ENCODE data around the gene ITGA2. TPM values are rescaled to one million over a fixed set of nuclear protein-coding genes. Genes with fewer than 3 reads are reported as not detected.

ITGA2 gene
- total RNA-seq, 2 experiments from 2014 or later = 3.9 to 4.0 TPM

GRCh38 chr5:53052499-53052898, 63.3 kb downstream of the ITGA2 start:
- Mint-ChIP-seq H3K4me3 (no peak overlapping the region), H3K27me3 (peaks cover 6% of the 10 kb centered on the region), H3K9me3 (no peaks in the 10 kb centered on the region), H3K27ac (no peak overlapping the region), H3K36me3 (ENCODE audit: low read depth) (peaks cover 14% of the 10 kb centered on the region), H3K4me1 (peaks cover 4% of the 10 kb centered on the region)
- ChIA-PET CTCF (interaction anchor here (1.7 kb wide), 1 partner anchor 12 kb away, joined by 8 read pairs; no protein-coding TSS in a partner anchor), POLR2A (no interaction called here)
- DNase-seq = no peak

GRCh38 chr5:53053364-53053763, 64.2 kb downstream of the ITGA2 start:
- Mint-ChIP-seq H3K9me3 (no peaks in the 10 kb centered on the region), H3K4me1 (no peaks in the 10 kb centered on the region), H3K4me3 (no peak overlapping the region), H3K27me3 (peaks cover 10% of the 10 kb centered on the region), H3K27ac (no peak overlapping the region), H3K36me3 (ENCODE audit: low read depth) (peaks cover 11% of the 10 kb centered on the region)
- DNase-seq = no peak
- ChIA-PET CTCF (interaction anchor here (0.6 kb wide), 1 partner anchor 286 kb away, joined by 3 read pairs; no protein-coding TSS in a partner anchor), POLR2A (no interaction called here)

GRCh38 chr5:53055365-53055764, 66.2 kb downstream of the ITGA2 start:
- no peaks in the 10 kb centered on the region for H3K4me1 Mint-ChIP-seq
- ChIA-PET CTCF (no interaction called here), POLR2A (no interaction called here)
- peaks cover 10% of the 10 kb centered on the region for H3K27me3 Mint-ChIP-seq
- DNase-seq = no peak
- H3K4me3 Mint-ChIP-seq = no peak overlapping the region
- peaks cover 12% of the 10 kb centered on the region for H3K36me3 Mint-ChIP-seq (ENCODE audit: low read depth)
- H3K9me3 Mint-ChIP-seq = no peaks in the 10 kb centered on the region
- no peak overlapping the region for H3K27ac Mint-ChIP-seq

GRCh38 chr5:53059281-53059680, 70.1 kb downstream of the ITGA2 start:
- ChIA-PET POLR2A (no interaction called here), CTCF (interaction anchor here (1.1 kb wide), 1 partner anchor 11 kb away, joined by 4 read pairs; no protein-coding TSS in a partner anchor)
- DNase-seq = no peak
- H3K4me1 Mint-ChIP-seq = no peaks in the 10 kb centered on the region
- H3K27me3 Mint-ChIP-seq = peaks cover 12% of the 10 kb centered on the region
- H3K9me3 Mint-ChIP-seq = no peaks in the 10 kb centered on the region
- H3K36me3 Mint-ChIP-seq (ENCODE audit: low read depth) = peaks cover 21% of the 10 kb centered on the region
- no peak overlapping the region for H3K27ac Mint-ChIP-seq
- no peak overlapping the region for H3K4me3 Mint-ChIP-seq

GRCh38 chr5:53063176-53063575, 74.0 kb downstream of the ITGA2 start:
- Mint-ChIP-seq H3K4me3 (no peak overlapping the region), H3K4me1 (peaks cover 7% of the 10 kb centered on the region), H3K27ac (no peak overlapping the region), H3K36me3 (ENCODE audit: low read depth) (peaks cover 48% of the 10 kb centered on the region), H3K27me3 (peaks cover 4% of the 10 kb centered on the region), H3K9me3 (no peaks in the 10 kb centered on the region)
- DNase-seq = no peak
- POLR2A ChIA-PET = no interaction called here
- CTCF ChIA-PET = interaction anchor here (0.6 kb wide), 1 partner anchor 25 kb away, joined by 7 read pairs; no protein-coding TSS in a partner anchor

GRCh38 chr5:53063791-53064190, 74.6 kb downstream of the ITGA2 start:
- H3K4me1 Mint-ChIP-seq = peaks cover 7% of the 10 kb centered on the region
- peaks cover 4% of the 10 kb centered on the region for H3K27me3 Mint-ChIP-seq
- POLR2A ChIA-PET = no interaction called here
- peaks cover 47% of the 10 kb centered on the region for H3K36me3 Mint-ChIP-seq (ENCODE audit: low read depth)
- CTCF ChIA-PET = interaction anchor here (0.6 kb wide), 1 partner anchor 24 kb away, joined by 7 read pairs; no protein-coding TSS in a partner anchor
- no peak overlapping the region for H3K27ac Mint-ChIP-seq
- H3K9me3 Mint-ChIP-seq = no peaks in the 10 kb centered on the region
- no peak overlapping the region for H3K4me3 Mint-ChIP-seq
- DNase-seq = no peak

DNA sequence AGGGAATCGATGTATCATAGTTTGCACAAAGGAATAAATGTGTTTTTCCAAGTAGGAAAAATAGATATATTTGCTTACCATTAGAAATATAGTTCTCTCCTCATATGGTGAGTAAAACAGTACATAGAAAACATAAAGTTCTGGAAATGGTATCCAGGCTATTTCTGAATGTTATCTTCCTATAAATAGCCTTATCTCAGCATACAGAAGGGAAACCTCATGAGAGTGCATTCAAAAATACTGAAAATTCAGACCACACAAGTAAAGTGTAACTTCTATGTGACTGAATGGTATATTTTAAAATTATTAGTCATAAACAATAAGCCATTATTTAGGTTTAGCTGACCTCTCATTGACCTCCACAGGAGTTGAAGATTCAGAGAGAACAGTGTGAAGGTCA, 76.9 kb downstream of the ITGA2 start:
- ChIA-PET CTCF (no interaction called here), POLR2A (no interaction called here)
- peaks cover 4% of the 10 kb centered on the region for H3K27me3 Mint-ChIP-seq
- H3K4me3 Mint-ChIP-seq = no peak overlapping the region
- H3K4me1 Mint-ChIP-seq = peaks cover 23% of the 10 kb centered on the region
- DNase-seq = no peak
- H3K9me3 Mint-ChIP-seq = no peaks in the 10 kb centered on the region
- no peak overlapping the region for H3K27ac Mint-ChIP-seq
- peaks cover 37% of the 10 kb centered on the region for H3K36me3 Mint-ChIP-seq (ENCODE audit: low read depth)

DNA sequence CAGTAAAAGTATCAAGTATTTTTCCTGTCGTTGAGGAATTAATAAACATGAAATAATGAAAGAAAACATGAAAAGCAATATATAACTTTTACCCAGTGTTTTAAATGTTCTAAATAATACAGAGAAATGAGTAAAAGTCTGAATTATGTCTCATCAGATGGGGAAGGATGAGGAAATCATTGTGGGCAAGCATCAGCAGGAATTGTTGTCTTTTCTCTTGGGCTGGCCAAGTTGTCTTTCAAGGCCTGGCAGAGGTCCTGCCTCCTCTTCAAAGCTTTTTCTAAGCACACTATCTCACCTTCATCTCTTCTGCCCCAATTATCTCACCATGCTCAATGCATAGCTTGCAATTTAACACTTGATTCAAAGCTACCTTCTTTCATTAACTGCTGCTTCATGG, 78.5 kb downstream of the ITGA2 start:
- no peak overlapping the region for H3K27ac Mint-ChIP-seq
- peaks cover 26% of the 10 kb centered on the region for H3K4me1 Mint-ChIP-seq
- H3K27me3 Mint-ChIP-seq = peaks cover 3% of the 10 kb centered on the region
- peaks cover 41% of the 10 kb centered on the region for H3K36me3 Mint-ChIP-seq (ENCODE audit: low read depth)
- DNase-seq = no peak
- ChIA-PET POLR2A (no interaction called here), CTCF (interaction anchor here (1.4 kb wide), 1 partner anchor 8 kb away, joined by 3 read pairs; no protein-coding TSS in a partner anchor)
- H3K4me3 Mint-ChIP-seq = no peak overlapping the region
- H3K9me3 Mint-ChIP-seq = no peaks in the 10 kb centered on the region

DNA sequence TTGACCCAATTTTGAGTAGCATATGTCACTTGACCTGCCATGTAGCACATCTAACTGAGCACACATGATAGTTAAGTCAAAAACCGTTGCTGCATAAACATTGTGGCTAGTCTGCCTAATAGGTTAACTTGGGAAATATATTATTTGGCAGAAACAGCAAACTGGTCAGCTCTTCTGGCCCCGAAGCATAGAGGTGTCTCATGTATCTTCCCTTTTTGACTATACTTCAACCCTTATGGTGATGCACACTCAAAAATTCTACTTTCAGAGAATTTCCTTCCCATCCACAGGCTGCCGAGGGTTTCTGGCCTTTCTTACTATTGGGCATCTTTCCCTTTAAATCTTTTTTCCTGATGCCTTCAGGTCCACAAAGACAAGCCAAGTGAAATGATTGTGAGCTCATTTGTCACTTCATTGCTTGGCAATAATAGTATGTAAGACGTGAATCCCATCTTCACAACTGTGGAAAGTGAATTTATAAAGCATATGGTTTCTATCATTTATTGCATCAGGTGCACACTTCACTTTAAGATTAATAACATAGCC, 79.2 kb downstream of the ITGA2 start:
- CTCF ChIA-PET = interaction anchor here (0.9 to 1.6 kb wide), 4 partner anchors 8 to 39 kb away, joined by 3 to 11 read pairs (median 4); no protein-coding TSS in a partner anchor
- H3K27ac Mint-ChIP-seq = no peak overlapping the region
- no peak overlapping the region for H3K4me3 Mint-ChIP-seq
- peaks cover 46% of the 10 kb centered on the region for H3K36me3 Mint-ChIP-seq (ENCODE audit: low read depth)
- no peak for DNase-seq
- peaks cover 7% of the 10 kb centered on the region for H3K27me3 Mint-ChIP-seq
- H3K9me3 Mint-ChIP-seq = no peaks in the 10 kb centered on the region
- POLR2A ChIA-PET = no interaction called here
- peaks cover 26% of the 10 kb centered on the region for H3K4me1 Mint-ChIP-seq

DNA sequence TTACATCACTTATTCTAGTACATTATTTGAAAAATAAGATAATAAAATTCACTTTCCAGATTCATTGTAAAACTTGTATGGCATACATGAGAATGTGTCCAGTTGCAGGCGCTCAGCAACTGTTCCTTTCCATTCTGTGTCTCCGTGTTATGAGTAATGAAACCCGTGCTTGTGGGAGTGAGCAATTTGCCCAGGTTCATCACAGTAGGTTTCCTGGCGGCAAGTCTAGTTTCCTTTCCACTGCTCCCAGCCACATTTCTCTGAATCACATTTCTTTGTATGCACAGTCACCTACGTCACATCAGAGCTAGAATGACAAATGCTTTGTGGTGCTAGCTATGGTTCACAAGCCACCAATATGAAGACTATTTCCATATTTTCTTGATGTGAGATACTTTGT, 80.5 kb downstream of the ITGA2 start:
- Mint-ChIP-seq H3K9me3 (no peaks in the 10 kb centered on the region), H3K4me3 (no peak overlapping the region), H3K4me1 (peaks cover 28% of the 10 kb centered on the region), H3K36me3 (ENCODE audit: low read depth) (peaks cover 54% of the 10 kb centered on the region), H3K27ac (peak overlapping the region; percentile 71), H3K27me3 (peaks cover 7% of the 10 kb centered on the region)
- ChIA-PET CTCF (interaction anchor here (0.7 to 1.8 kb wide), 6 partner anchors 18 to 78 kb away, joined by 3 to 11 read pairs (median 4); no protein-coding TSS in a partner anchor), POLR2A (interaction anchor here (0.7 to 1.0 kb wide), 3 partner anchors 28 to 166 kb away, joined by 3 to 4 read pairs (median 3); partner anchors contain the start of gene MOCS2)
- DNase-seq = peak; percentile 68

GRCh38 chr5:53071298-53071697, 82.1 kb downstream of the ITGA2 start:
- Mint-ChIP-seq H3K36me3 (ENCODE audit: low read depth) (peaks cover 54% of the 10 kb centered on the region), H3K27ac (no peak overlapping the region), H3K4me3 (no peak overlapping the region), H3K4me1 (peaks cover 28% of the 10 kb centered on the region), H3K27me3 (peaks cover 9% of the 10 kb centered on the region), H3K9me3 (no peaks in the 10 kb centered on the region)
- ChIA-PET POLR2A (no interaction called here), CTCF (interaction anchor here (1.4 to 1.9 kb wide), 2 partner anchors 18 to 122 kb away, joined by 5 to 6 read pairs; no protein-coding TSS in a partner anchor)
- DNase-seq = no peak

GRCh38 chr5:53071738-53072137, 82.6 kb downstream of the ITGA2 start:
- Mint-ChIP-seq H3K4me1 (peaks cover 28% of the 10 kb centered on the region), H3K36me3 (ENCODE audit: low read depth) (peaks cover 56% of the 10 kb centered on the region), H3K27ac (no peak overlapping the region), H3K9me3 (no peaks in the 10 kb centered on the region), H3K27me3 (peaks cover 9% of the 10 kb centered on the region), H3K4me3 (no peak overlapping the region)
- ChIA-PET POLR2A (no interaction called here), CTCF (interaction anchor here (1.4 to 1.9 kb wide), 2 partner anchors 18 to 123 kb away, joined by 5 to 6 read pairs; no protein-coding TSS in a partner anchor)
- DNase-seq = no peak

- CTCF ChIA-PET = interaction anchor here (0.9 to 1.3 kb wide), 2 partner anchors 10 to 14 kb away, joined by 3 read pairs; no protein-coding TSS in a partner anchor
- Mint-ChIP-seq H3K9me3 (no peaks in the 10 kb centered on the region), H3K27me3 (peaks cover 14% of the 10 kb centered on the region), H3K27ac (no peak overlapping the region), H3K4me3 (no peak overlapping the region), H3K36me3 (ENCODE audit: low read depth) (peaks cover 53% of the 10 kb centered on the region), H3K4me1 (peaks cover 20% of the 10 kb centered on the region)
- no peak for DNase-seq
- POLR2A ChIA-PET = no interaction called here
Observed at GRCh38 chr5:53073348-53073747, 84.2 kb downstream of the ITGA2 start.
